GM19239 (cell line): ENCODE results near the gene CCL19.

Experiments
- DNase-seq: peaks from one replicate; pipeline ENCODE4 v3.0.0; 2011; ENCODE audit warnings: low spot score; ENCODE audit not compliant: insufficient read length
- FAIRE-seq: peaks from 2 replicates; lab custom pipeline; 2011; peaks lifted over from hg19 to GRCh38; lab: Jason Lieb, UNC

Gene CCL19

GRCh38 chr9:34701023-34701768 is 10.1 kb upstream of the CCL19 start:
- FAIRE-seq, result no peak
- peak; percentile 53 for DNase-seq

GRCh38 chr9:34694811-34695210 is 3.7 kb upstream of the CCL19 start:
- DNase-seq, result no peak
- no peak for FAIRE-seq

- FAIRE-seq (no peak), DNase-seq (no peak)
Observed at GRCh38 chr9:34693560-34693959, 2.5 kb upstream of the CCL19 start.

GRCh38 chr9:34691936-34692315 is 850 bp upstream of the CCL19 start:
- DNase-seq (no peak), FAIRE-seq (no peak)

- FAIRE-seq, result no peak
Observed at GRCh38 chr9:34689512-34689911, 1.6 kb downstream of the CCL19 start.

GRCh38 chr9:34689116-34689470 is 2.0 kb downstream of the CCL19 start:
- no peak for DNase-seq

More at GRCh38 chr9:34689512-34689911, 1.6 kb downstream of the CCL19 start:
- DNase-seq, result no peak

GRCh38 chr9:34688329-34689115 is 2.6 kb downstream of the CCL19 start:
- FAIRE-seq, result no peak
- no peak for DNase-seq

More at GRCh38 chr9:34689116-34689470, 2.0 kb downstream of the CCL19 start:
- no peak for FAIRE-seq

GRCh38 chr9:34687276-34688030 is 3.6 kb downstream of the CCL19 start:
- FAIRE-seq (no peak), DNase-seq (no peak)

GRCh38 chr9:34686732-34687131 is 4.3 kb downstream of the CCL19 start:
- DNase-seq (no peak), FAIRE-seq (no peak)

GRCh38 chr9:34686231-34686630 is 4.8 kb downstream of the CCL19 start:
- DNase-seq (no peak), FAIRE-seq (no peak)

- FAIRE-seq (no peak), DNase-seq (no peak)
Observed at GRCh38 chr9:34685591-34685990, 5.5 kb downstream of the CCL19 start.

- no peak for FAIRE-seq
- DNase-seq, result no peak
Observed at GRCh38 chr9:34684816-34685215, 6.3 kb downstream of the CCL19 start.

GRCh38 chr9:34684145-34684544 is 6.9 kb downstream of the CCL19 start:
- FAIRE-seq (no peak), DNase-seq (no peak)

GRCh38 chr9:34675869-34676268 is 15.2 kb downstream of the CCL19 start:
- no peak for FAIRE-seq

GRCh38 chr9:34675048-34675714 is 15.9 kb downstream of the CCL19 start:
- DNase-seq, result peak; percentile 48
- peak; percentile 23 for FAIRE-seq

More at GRCh38 chr9:34675869-34676268, 15.2 kb downstream of the CCL19 start:
- DNase-seq, result no peak

- FAIRE-seq (no peak), DNase-seq (no peak)
Observed at GRCh38 chr9:34674440-34674839, 16.6 kb downstream of the CCL19 start.

GRCh38 chr9:34671307-34671706 is 19.8 kb downstream of the CCL19 start:
- FAIRE-seq, result no peak

GRCh38 chr9:34669809-34670562 is 21.1 kb downstream of the CCL19 start:
- no peak for DNase-seq
- FAIRE-seq, result no peak

More at GRCh38 chr9:34671307-34671706, 19.8 kb downstream of the CCL19 start:
- no peak for DNase-seq

GRCh38 chr9:34665381-34666250 is 25.5 kb downstream of the CCL19 start:
- DNase-seq, result peak; percentile 79
- peak; percentile 84 for FAIRE-seq
